T-helper 1 cell (primary cell): Measurements from ENCODE around the gene PTEN.
"Not testable (repeated sequence)": the region's sequence is repeated elsewhere in the genome, so short reads cannot be mapped to it uniquely, and the experiment has no call there.

Experiments
- DNase-seq, 5 donors: peaks; one replicate each; pipeline ENCODE4 v3.0.0-alpha.2; 2012 to 2020

PTEN gene

DNA sequence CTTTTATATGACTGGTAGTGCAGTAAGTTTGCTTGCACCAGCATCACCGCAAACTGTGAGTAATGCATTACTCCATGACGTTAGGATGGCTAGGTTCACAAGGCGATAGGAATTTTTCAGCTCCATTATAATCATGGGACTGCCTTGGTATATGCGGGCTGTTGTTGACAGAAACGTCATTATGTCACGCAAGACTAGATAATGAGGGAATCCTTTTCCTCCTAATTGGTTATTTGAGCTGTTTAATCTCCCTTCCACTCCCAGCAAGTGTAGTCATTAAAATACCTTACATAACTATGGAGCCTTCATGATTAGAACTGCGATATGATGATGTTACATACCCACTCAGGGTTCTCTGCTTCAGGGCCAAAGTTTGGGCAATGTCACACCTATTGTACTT, 17.4 kb upstream of the PTEN start:
- DNase-seq = no peak

DNA sequence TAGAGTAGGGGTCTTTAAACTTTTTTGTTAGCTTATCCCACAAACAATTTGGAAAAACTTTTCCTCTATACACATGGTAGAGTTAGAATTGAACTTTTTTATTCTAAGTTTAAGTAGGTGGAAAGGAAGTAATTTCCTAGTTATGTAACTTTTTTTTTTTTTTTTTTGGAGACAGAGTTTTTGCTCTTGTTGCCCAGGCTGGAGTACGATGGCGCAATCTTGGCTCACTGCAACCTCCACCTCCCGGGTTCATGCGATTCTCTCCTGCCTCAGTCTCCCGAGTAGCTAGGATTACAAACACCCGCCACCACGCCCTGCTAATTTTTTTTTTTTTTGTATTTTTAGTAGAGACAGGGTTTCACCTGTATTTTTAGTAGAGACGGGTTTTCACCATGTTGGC, 16.7 kb upstream of the PTEN start:
- not testable (repeated sequence) for DNase-seq

- DNase-seq = no peak
These were observed 15.9 kb upstream of the PTEN start for GRCh38 chr10:87847550-87847949.

DNA sequence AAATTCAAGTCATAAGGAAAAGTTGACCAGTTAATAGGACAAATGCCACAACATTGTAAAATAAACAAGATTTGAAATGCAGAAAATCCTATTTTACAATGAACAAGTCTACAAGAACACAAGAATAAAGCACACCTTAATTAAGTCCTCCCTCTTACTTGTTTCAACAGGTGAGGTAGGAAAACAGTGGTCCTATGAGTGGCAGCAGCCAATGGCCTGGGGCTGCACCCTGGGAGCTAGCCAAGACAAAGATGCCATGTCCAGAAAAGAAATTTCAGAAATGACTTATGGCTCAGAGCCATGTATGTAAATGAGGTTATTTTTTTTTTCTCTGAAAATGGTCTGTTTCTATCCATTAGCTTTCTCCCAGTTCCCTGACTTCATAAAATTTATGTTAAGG, 14.4 kb upstream of the PTEN start:
- DNase-seq = no peak

- DNase-seq = peak in 4 of 5 donors; percentile 17 to 67 (median 33)
These were observed 12.7 kb upstream of the PTEN start for GRCh38 chr10:87850742-87851205.

DNA sequence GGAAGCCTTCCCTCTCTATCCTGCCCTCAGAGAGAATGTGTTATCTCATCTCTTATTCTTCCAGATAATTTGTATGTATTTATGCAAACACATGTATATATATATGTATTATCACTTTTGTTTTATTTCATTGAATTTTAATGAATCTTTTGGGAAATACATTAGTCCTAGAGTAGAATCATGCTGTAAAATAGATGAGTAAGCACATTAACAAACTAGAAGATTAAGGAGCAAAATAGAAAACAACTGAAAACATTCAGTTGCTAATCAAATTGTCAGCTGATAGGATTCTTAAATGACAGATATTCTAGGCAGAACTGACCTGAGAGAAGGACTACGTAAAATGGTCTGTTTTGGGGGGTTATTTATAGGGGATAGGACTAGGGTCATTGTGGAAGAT, 11.3 kb upstream of the PTEN start:
- no peak for DNase-seq

- DNase-seq = not testable (repeated sequence)
These were observed 8.2 kb upstream of the PTEN start for GRCh38 chr10:87855247-87855646.

DNA sequence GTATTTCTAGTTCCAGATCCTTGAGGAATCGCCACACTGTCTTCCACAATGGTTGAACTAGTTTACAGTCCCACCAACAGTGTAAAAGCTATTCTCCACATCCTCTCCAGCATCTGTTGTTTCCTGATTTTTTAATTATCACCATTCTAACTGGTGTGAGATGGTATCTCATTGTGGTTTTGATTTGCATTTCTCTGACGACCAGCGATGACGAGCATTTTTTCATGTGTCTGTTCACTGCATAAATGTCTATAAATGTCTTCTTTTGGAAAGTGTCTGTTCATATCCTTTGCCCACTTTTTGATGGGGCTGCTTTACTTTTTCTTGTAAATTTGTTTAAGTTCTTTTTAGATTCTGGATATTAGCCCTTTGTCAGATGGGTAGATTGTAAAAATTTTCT, 7.8 kb upstream of the PTEN start:
- not testable (repeated sequence) for DNase-seq

DNA sequence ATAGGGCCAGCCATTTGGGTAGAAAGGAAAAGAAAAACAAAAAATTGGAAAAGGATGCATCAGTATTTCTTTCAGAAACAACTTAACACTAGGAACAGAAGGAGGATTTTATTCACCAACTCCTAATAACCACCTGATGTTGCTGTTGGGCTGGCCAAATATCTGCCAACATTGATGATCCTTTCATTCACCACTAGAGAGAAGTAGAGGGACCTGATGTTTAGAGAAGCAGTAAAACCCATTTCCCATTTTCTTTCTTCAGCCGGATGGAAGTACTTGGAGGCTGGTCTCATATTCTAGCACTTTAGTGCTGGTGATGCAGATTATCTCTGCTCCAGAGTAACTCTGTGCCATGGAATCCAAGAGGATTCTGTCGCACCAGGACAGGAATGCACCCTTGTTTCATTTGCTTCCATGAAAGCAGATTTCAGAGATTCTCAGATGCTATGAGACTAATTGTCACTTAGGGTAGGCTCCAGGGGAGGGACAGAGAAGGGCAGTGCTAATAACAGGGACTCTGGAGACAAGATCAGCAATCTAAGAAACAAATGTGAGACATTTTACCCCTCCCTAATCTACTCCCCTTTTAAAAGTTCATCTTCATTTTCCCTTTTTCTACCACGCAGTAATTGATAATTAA, 3.1 kb upstream of the PTEN start:
- DNase-seq = peak in 3 of 5 donors; percentile 11 to 57 (median 21)

DNA sequence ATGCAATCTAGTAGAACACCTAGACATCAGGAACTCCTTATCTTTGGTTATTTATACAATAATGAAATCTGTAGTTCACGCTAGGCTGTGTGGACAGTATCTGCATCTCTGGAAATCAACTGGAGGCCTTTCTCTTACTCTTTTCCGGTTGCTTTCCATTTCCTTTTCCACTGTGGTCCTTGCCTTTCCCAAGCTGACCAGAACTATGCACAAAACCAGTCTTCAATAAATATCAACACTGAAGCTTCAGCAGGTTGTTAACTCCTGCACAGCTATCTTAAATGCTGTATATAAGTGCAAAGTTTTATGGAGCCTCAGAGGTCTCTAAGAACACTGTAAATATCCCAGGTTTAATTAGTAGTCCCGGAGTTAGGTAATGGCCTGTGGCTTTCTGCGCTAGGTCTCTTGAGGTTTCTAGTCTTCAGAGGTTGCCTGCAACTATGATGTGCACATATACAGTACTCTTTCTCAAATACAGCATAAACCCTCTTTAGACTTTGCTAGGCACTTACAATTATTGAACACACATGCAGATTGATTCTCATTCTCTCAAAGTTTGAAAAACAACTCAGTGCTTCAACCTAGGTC, 2.5 kb upstream of the PTEN start:
- DNase-seq = no peak

- DNase-seq = peak in 3 of 5 donors; percentile 4 to 19 (median 11)
These were observed 1.9 kb upstream of the PTEN start for GRCh38 chr10:87861566-87861952.

DNA sequence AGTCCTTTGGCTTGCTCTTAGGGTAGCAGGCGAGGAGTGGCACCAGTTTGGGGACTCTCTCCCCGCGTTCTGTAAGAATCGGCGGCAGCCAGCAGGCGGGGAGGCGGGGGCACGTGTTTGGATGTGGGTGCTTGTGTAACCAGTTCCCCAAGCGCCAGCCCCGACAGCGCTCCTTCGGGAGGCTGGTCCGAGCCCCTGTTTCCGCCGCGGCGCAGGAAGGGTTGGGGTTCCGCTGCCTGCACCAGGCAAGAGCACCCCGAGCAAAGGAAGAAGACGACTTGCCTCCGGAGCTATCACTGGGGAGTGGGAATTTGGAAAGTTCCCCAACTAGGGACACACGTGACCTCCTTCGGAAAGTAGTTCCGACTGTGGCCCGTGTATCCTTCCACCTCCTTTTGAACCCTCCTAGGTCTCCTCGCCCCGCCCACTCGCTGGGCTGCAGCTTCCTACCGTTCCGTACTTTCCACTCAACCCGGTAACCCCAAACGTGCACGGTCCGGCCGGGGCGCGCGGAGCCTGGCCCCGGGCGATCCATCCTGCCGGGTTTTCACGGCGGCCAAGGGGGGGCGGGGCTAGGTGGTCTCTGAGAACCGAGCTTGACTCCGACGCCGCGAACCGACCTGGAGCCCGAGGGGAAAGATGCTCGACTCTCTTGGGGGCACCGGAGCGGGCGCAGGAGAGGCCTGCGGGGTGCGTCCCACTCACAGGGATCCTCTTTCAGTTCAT, 1.3 kb upstream of the PTEN start:
- peak; percentile 87 to 97 (median 89) for DNase-seq

- DNase-seq = peak in 4 of 5 donors; percentile 53 to 85 (median 64)
These were observed 759 bp upstream of the PTEN start for GRCh38 chr10:87862679-87863052.

- DNase-seq = peak in 4 of 5 donors; percentile 12 to 50 (median 20)
These were observed 598 bp downstream of the PTEN start for GRCh38 chr10:87863951-87864495.

DNA sequence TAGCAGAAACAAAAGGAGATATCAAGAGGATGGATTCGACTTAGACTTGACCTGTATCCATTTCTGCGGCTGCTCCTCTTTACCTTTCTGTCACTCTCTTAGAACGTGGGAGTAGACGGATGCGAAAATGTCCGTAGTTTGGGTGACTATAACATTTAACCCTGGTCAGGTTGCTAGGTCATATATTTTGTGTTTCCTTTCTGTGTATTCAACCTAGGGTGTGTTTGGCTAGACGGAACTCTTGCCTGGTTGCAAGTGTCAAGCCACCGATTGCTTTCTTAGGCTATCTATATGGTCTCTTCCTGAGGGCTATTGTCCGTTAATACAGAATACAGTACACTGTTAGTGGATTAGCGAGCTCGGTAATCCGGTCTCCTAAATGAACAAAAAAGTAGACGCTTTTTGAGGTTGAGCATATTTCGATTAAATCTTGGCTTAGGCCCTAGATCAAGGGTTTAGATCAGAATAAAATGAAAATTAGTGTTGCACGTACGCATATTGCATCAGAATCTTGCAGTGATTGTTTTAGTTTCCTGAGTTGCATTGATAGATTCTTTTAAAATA, 1.2 kb downstream of the PTEN start:
- peak in 1 of 5 donors; percentile 32 for DNase-seq

GRCh38 chr10:87865241-87865881, 1.9 kb downstream of the PTEN start:
- no peak for DNase-seq

DNA sequence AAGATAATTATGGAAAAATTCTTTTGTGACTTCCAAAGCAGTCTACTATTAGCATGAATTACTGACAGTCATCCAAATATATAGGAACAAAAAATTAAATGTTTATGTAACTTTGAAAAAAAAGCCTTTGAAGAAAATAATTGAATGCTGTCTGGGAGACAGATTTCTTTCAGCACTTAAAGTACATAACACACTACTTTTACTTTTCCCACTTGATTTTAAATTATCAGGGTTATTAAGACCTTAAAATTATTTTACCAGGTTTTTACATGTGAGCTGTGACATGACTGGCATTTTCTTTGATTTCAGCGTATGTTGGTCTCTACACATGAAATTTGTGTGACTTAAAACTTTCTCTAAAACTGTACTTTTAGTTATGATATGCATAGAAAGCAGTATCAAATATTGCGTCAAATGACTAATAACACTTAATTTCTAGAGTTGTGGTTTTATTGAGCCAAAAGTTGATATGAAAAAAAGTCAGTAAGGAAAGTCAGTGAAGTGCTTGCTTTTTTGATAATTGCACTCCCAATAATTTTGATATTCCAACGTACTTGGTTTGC, 3.1 kb downstream of the PTEN start:
- no peak for DNase-seq

GRCh38 chr10:87867453-87867852, 4.0 kb downstream of the PTEN start:
- DNase-seq = no peak

DNA sequence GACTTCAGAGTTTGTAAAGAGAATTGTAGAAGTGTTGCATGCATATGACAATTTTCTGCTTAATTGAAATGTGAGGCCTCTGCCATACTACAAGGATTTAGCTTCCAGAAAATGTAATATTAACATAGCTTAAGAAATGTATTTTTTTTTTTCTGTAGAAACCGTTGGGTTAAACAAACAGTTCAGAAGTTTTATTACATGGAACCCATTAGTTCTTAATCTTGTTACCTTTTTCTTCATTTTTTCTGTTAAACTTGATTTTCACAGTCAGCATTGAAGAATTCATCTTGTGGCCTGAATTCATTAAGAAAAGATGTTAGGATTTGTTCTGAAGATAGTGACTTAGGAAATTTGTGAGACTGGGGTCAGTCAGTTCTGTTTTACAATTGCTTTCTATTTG, 4.9 kb downstream of the PTEN start:
- DNase-seq = no peak

DNA sequence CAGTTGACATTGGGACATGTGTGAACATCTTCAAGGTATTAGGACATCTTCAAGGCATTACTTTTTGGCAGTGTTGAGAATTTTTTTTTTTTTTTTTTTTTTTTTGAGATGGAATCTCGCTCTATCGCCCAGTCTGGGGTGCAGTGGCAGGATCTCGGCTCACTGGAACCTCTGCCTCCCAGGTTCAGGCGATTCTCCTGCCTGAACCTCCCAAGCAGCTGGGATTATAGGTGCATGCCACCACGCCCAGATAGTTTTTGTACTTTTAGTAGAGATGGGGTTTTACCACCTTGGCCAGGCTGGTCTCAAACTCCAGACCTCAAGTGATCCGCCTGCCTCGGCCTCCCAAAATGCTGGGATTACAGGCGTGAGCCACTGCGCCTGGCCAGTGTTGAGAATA, 5.7 kb downstream of the PTEN start:
- DNase-seq = not testable (repeated sequence)

DNA sequence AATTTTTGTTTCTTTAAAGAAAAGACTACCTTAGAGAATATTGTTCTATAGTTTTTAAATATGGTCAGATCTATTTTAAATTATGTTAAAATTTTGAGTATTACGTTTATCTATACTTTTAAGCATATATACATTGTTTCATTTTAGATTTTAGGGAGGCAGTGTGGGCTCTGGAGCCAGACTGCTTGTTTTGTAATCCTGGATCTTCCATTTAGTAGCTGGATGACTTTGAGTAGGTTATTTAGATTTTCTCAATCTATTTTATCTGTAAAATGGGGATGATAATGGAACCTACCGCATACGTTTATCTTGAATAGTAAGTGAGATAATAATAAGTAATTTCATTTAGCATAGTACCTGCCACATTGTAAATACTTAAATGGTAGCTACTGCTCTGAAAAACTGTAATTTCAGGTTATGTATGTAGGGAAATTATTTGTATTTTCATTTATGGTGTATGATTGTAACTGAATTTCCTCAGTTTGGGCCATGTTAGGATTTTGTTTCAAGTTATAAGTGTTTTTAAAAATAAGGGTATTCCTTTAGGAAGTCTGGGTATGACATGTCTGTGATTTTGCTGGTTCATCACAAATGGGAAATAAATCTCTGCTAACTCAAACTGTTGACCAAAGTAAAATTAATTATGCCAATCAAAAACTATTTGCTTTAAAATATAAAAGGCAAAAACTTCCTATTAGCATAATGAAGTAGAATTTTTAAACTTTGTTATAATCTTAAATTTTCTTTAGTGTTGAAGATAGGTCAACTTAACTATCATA, 6.5 kb downstream of the PTEN start:
- no peak for DNase-seq

- DNase-seq = no peak
These were observed 9.4 kb downstream of the PTEN start for GRCh38 chr10:87872828-87873227.
